Fibroblast of upper back skin (primary cell): Measurements from ENCODE around the gene RNF26.
A peak's percentile ranks its signal among the peaks of the same experiment; 100 is the strongest.

Experiments used
- DNase-seq: peaks from one replicate; pipeline ENCODE4 v3.0.0-alpha.2; 2013

The RNF26 gene

DNA sequence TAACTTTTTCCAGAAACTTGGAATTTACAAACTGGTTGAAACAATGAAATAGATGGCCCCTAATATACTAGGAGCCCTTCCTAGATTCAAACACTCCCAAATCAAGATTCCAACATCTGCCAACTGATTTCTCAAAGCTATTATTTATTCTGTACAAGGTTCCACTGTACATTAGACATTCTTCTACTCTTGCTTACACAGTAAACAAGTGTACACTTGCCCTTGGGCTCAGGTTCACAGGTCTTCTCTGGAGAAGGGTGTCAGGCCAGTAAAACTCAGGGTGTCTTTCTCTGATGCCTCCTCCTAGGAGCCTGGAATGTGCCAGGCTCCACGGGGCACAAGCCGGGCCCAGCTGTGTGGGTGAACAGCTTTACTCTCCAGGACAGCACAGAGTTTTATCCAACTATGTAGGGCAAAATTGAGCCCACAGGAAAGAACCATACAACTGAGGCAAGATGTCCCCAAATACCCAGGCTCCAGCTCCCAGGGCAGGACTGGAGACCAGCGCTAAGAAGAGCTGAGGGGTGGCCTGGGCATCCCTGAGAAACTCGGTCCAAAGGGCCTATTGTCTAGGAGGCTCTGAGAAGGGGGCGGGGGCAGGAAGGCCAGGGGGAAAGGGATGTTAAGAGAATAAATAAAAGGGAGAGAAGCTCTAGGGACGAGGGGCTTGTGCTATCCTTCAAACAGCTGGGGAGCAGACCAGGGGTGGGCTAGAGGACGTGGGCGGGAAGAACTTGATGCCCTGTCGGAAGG, 20.9 kb downstream of the RNF26 start:
- no peak for DNase-seq

DNA sequence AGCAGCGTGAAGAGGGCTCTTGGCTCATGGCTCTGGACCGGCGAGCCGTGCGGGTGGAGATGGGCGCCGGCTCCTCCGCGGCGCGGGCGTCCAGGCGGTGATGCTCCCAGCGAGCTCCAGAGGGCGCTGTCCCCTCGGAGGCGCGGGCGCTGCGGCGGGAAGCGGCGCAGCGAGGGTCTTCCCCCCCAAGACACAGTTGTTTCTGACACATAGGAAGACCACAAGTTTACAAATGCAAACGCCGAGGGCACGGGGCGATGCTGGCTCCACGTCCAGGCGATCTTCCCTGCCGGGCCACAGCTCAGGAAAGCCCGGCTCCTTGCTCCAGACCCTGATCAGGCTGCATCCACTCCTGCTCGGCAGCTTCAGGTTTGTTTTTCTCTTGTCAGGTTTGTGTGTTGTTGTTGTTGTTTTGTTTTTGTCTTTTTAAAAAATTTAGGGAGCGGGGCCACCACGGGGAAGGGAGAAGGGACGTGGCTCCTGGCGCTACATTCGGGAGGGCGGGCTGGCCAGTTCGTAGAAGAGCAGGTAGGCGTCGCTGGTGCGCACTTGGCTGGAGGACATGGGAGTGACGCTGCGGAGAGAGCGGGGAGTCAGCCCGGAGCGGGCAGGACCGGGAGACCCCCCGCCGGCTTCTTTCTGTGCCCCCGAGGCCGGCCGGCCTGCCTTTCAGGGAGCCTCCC, 22.2 kb downstream of the RNF26 start:
- peak; percentile 71 for DNase-seq

DNA sequence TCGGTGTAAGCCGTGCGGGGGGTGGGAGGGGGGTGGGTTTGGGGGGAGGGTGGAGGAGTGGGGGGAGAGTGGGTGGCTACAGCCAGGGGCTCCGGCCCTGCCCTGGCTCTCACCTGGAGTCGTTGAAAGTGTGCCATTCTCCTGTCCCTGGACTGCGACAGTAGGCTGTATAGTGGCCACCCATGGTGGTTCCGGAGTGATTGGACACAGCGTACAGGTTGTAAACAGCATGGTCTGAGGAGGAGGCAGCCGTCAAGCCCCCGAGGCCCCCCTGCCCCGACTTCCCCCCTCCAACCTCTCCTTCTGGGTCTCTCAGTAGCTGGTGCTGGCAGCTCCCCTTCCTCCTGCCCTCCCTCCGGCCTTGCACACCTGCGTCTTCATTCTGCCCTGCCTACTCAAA, 22.7 kb downstream of the RNF26 start:
- DNase-seq, result no peak

DNA sequence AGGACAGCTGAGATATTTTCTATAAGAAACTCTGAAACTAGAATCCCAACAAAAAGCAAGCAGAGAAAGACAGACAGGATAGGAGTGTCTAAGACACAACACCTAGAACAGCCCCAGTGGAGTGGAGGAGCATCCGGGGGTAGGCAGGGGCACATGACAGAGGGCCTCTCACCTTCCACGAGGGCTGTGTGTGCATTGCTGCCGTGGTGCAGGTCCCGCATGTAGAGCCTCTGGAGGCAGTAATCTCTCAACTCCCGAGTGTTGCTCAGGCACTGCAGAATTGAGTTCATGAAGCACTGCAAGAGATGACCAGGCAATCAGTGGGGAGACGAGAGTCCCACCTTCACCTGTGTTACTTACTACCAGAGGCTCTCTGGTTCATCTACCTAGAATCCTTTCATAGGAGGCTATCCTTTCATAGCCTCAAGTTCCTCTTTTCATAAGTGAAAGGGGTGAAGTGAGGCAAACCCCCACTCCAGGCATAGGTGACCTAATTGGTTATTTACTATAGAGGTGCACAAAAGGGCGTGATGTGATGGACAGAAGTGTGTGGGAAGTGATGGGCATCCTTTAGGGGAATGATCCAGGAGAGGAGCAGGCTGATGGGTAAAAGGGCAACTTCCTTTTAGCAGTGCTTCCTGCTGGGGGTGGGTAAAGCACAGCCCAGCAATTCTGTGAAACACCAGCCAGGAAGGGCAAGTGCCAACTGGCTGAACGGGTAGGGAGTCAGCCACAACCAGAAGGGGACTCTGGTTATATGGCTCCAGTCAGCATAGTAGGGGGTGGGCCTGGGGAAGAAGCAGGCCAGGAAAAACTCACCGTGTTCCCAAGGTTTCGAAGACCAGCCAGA, 25.3 kb downstream of the RNF26 start:
- no peak for DNase-seq

DNA sequence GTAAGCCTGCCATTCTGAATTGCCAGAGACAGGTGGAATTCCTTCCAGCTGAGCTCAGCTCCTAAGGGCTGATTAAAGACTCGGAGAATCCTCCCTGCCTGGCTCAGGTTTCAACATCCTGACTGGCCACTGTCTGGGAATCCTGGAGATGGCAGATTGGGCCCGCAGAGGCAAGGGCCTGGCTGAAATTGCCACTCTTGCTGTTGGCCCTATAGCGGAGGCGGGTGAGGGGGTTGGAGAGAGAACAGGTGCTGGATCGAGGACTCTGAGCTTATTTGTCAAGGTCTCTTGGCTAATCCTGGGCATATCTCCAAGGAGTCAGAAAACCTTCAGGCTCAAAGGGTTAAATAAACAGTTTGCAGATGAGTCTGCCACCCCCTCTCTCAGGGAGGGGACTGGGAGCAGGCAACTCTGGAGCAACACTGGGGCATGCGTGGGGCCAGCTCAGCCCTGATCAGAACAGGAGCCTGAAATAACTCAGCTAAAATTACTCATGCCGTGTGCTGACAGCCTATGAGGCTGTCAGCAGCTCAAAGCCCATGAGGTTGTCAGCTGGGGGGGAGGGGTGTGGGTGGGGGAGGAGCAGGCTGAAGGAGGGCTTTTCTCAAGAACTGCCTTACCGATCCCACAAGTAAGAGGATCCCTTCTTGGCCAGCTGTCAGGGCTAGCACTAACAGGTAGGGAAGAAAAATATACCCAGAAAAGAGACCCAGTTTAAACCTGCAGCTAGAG, 26.9 kb downstream of the RNF26 start:
- peak; percentile 82 for DNase-seq

DNA sequence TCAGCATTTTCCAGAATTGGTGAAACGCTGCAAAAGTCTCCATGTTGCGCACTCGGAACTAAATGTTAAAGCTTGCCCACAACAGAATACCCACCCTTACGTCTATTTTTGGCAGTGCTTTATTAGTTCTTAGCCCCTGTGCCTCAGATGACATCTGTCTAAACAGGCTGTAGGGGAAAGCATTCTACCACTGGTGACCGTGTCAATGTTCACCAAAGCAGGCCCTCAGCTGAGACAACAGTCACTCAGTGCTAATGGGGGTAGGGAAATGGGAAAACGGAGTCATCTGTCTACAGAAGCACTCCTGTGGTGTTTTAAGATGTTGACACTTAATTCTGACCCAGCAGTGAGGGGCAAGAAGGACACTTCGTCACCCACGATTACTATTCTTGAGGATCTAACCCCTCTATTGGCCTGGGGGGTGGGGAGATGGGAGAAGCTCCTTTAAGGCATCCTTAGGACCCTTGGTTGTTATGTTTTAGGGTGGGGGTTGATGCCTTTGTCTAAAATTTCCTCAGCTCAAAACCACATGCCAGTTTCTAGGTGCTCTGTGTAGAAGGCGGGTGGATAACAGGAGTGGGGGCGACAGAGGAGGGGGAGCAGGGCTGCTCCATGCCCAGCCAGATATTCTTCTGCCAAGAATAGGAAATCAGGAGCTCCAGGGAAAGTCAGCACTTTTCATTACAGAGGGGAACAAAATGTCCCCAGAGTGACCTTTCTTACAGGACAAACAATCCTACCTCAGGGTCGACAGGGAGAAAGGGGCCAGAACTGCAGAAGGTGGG, 27.8 kb downstream of the RNF26 start:
- no peak for DNase-seq

DNA sequence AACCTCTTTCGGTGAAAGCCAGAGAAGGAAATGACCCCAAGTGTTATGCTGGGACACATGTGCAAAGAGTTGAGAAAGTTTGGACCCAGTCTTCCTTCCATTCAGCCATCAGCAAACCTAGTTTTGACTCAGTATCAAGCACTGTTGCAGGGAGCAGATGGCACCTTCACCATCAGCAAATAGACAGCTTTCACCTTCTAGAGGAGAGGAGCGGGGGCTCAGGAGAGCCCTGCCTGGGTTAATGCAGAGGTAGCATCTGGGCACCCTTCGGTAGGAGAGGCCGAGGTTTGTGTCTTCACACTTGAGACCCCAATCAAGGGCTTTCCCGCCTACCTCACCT, 28.4 kb downstream of the RNF26 start:
- DNase-seq, result no peak

DNA sequence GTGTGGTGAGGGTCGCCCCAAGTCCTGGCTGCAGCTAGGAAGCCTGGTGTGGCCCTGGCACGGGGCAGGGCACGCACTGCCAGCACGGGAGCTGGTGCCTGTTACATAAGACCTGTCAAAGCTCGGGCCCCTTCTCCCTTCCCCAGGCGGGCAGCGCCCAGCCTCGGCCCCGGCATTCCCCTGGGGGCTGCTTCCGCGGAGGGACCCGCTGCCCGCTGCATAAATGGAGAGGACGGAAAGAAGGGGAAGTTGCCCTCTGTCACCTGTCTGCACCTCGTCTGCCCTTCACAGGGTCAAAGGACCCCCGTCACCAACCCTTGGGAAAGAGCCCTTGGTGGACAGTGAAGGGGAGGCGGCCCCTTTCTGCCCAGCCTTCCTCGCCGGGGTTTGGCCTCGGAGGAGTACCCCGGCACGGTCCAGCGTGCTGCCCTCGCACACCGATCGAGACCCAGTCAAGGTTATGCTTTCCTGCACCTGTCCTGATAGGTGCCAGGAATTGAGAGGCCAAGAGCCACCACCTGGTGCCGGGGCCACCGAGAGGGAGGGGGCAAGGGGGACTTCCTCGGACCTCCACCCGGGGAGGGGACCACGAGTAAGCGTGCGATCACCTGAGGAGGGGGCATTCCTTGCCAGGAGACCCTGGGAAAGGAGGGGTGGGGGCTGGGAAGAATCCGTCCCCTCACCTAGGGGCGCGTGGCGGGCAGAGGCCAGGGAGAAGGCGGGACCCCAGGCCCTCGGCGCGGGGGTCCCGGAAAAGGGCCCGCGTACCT, 28.9 kb downstream of the RNF26 start:
- no peak for DNase-seq

DNA sequence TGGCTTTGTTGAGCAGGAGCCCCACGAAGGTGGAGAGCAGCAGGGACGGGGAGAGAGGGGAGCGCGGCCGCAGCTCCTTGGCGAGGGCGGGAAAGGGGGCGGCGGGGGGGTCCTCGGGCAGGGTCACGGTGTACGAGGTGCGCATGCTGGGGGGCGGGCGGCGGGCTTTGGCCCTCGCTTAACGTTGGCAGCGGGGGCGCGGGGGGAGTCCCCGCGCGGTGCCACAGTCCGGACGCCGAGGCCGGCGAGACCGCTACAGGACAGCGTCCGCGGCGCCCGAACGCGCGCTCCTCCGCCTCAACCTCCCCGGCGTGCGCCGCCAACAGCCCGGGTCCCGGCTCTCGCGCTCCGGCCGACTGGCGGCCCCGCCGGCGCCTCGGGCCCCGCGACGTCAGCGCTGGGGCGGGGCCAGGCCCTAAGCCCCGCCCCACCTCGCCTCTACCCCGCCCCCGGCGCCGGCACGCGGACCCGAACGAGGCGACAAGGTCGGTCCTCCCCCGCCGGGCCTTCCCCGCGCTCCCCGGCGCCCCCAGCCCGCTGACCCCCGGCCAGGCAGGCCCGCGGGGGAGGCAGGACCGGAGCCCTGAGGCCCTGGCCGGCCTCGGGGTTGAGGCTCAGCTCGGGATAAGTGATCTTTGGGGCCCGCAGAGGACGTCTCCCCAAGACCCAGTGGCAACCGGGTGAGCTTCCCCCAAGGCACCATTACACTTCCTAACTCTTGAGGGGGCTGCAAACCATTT, 29.7 kb downstream of the RNF26 start:
- peak; percentile 31 for DNase-seq

DNA sequence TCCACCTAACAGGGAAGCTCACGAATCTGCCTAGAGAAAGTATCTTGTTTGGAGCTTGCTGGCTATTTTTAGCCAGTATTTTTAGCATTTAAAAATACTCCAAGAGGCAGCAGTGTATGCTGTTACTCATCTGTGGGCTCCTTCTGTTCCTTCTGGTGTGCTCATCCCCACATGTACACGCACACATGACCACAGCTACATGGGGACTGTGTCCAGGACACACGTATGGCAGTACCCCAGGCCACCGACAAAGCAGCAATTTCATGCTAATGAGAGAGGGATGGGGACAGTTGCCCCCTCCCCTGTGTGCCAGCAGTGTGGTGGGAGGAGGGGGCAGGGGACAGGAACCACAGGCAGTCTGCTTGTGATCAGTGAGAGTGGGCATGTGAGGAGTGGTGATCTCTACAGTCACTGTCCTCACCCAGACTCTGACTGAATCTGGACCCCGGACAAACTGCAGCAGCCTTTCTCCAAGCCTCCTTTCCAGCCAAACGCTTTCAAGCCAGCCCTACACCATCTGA, 30.8 kb downstream of the RNF26 start:
- no peak for DNase-seq

DNA sequence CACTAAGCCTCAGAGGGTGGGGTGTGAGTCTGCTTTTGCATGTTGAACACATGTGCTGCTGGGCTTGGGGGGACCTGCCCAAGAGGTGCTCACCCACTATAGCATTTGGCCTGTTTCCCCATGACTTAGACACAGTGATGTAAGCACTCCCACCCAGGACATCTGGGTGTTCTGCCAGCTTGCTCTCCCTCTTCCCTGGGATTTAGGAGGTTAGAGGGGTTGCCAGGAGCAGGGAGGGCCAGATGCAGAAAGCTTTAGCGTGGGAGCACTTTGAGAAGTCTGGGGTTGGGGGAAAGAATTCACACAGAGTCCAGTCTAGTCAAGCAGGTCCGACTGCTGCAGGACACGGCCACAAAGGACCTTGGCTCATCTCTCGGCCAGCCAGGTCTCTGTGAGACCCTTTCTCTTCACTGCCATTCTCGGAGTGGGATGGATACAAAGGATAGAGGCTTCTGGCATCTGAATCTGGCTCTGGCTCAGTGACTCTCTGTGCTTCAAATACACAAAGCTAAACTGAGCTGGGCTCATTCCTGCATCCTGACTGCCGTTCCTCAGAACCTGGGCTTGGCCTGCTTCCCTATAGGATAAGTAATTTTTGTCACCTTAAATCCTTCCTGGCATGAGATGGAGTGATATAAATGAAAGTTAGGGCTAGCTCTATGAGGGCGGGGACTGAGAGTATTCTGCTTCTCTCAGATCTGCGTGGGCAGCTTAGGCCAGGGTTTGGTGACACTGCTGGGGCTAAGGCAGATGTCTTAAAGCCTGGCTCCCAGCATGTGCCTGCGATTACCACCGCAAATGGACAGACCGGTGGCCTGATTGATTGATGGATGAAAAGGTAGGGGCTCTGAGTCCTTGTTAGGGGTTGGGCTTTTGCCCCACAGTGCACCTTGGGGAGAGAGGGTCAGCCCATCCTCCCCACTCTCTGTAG, 32.6 kb downstream of the RNF26 start:
- no peak for DNase-seq

DNA sequence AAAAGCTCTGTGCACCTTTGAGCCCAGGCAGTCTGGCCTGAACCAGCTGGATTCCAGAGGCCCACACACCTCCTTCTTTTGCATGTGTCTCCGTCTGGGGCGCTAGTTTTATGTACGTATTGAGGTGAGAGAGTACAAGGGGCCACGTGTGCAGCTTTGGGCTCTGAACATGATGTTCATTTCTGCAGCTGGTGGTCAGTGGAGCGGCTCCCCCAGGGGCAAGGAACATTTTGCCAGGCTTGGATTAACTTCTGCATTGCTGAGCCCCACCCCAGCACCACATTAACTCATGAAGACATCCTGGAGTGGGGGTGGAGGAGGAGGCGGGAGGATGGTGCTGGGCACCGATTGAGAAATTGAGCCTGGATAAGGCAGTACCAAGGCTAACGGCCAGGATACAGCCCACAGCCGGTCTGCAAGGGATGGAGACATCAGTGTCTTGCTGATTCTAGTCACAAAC, 33.4 kb downstream of the RNF26 start:
- DNase-seq, result no peak

DNA sequence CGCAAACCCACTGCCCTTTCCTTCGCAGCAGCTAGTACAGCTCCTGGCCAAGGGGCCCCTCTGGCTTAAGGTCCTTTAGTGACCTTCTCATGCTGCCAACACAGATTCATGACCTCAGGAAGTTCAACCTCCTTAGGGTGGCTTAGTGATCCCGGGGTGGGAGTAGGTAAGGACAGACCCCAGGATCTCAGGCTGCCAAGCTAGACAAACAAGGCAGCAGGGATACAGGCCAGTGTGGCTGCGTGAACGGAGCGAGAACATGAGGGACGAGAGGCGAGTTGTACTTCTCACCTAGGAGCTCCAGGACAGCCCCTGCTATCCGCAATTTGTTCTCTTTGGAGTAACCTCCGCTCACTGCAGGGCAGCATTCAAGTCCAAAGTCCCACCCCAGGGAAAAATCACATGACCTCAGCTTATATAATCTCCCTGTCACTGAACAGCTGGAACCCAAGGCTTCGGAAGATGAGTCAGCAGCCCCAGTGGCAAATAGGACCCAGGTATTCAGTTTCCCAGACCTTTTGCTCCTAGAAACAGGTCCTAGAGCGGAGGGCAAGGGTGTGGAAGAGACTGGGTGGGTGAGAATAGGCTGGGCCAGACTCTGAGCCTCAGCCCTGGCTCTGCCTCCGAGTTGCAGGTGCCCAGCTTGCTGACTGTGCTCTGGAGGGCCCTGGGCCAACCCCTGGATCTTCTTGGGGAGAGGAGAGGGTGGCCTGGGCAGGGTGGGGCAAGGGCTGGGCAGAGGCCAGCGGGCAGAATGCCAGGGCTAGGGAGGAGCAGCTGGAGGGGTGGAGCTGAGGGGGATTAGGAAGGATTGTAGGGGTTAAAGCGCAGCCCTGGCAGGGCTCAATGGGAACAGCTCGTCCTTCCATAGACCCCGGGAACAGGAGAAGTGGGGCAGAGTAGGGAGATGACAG, 34.1 kb downstream of the RNF26 start:
- DNase-seq, result no peak

DNA sequence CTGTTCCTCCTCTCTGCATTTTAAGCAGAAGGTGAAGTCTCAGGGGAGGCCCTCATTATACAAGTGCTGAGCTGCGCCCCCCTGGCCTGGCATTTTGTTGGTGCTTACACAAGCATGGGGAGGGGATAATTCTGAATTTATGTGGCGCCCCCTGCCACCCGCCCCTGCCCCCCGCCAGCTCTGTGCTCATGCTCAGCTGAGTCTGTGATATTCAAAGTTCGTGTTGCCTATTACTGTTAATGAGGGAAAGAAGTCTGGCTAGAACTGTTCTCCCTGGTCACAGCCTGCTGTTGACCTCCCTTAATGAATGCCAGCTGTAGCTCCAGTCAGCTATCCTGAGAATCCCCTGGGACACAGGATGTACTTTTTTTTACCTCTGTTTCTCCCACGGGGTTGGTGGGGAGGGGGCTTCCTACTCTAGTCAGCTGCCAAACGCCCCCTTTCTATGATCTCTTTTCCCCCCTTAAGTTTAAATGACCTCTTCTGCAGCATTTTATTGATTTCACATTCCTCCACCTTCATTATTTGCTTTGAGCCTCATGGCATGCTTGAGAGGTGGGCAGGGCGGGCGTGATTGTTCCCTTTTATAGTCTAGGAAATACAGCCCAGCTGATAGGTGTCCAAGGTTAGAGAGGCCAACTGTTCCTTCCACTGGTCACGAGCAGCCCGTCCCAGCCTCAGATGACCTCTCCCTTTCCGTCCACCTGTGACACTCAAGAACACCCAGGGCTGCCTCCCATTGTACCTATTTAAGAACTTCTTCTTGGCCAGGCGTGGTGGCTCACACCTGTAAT, 35.0 kb downstream of the RNF26 start:
- DNase-seq, result no peak

DNA sequence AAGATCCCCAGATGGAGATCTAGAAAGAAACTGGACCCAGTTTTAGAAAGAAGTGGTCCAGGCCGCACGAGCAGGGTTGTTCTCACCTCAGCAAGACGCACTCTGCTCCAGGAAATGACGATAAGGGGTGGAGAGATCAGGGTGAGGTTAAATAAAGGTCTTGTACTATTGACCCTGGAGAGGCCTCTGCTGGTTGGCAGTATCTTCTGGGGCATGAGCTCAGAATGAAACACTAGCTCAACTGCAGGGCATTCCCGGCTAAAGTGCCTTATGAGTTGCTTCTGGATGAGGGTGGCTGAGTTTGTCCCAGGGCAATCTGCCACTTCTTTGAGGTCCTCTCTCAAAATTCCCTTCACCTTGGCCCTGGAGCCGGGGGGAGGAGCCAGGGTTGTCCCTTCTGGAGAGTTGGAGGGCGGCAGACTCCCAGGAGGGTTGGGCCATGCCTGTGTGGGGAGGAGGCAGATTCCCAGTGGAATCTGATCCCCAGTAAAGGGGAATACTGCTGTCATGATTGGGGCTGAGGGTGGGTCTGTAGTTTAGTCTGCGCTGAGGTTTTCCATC, 36.2 kb downstream of the RNF26 start:
- DNase-seq, result no peak

DNA sequence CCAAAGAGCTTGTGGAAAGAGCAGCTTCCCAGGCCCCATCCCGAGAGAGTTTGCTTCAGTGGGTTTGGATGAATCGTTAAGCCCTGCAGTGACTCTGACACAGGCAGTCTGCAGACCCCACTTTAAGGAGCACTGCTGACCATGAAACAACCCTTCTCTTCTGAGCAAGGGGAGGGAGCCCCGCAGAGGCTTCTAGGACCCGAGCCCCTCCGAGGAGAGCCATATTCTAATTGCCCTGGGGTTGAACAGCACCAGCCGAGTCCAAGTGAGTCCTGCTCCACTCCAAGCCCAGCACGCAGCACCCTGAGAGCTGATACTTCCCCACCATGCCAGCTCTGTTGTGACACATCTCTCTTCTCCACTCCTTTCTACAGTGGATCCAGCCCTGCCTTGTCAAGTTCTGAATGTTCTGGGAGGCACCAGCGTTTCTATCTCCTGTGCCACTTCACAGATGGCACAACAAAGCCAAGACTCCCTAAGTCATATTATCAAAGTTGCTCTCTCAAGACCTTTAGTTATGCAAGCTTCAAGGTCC, 36.8 kb downstream of the RNF26 start:
- DNase-seq, result no peak

DNA sequence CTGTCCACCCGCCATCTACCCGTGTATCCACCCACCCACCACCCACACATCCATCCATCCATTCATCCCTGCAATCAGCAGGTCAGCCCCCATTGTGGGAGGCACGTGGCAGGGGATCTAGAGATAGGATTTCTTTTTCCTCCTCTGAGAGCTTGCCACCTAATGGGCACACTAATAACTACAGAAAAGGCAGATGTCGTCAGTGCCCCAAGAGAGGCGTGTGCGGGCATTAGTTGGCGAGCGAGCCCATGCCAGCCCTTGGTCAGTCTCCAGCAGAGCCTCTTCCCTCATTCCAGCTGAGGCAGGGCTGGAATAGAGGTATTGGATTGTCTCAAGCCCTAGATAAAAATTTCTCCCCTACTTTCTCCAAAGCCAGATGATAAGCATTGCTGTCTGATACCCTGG, 37.5 kb downstream of the RNF26 start:
- DNase-seq, result no peak
